Activated CD8-positive, alpha-beta T cell treated with anti-CD3 and anti-CD28 coated beads for 36 hours (primary cell): ENCODE measurements around the gene EIF4EBP2. TPM values are rescaled to one million over a fixed set of nuclear protein-coding genes. Genes with fewer than 3 reads are reported as not detected.

ENCODE experiments used
- ATAC-seq: fragments of 200-7000 bp; cut with Tn5 transposase; one replicate; pipeline ENCODE4 v1.10.0; 2021; ENCODE audit warnings: mild to moderate bottlenecking, moderate library complexity
- CTCF ChIA-PET: fragments of 350-600 bp; sonication (Branson Sonifier 250); formaldehyde crosslinking; loops from one replicate; lab custom pipeline; 2021; ENCODE audit warnings: antibody characterized with exemption; lab: Charles Lee
- POLR2A ChIA-PET: fragments of 350-600 bp; sonication (Branson Sonifier 250); formaldehyde crosslinking; loops from one replicate; lab custom pipeline; 2021; ENCODE audit warnings: antibody characterized with exemption; lab: Charles Lee
- DNase-seq: peaks from one replicate; pipeline ENCODE4 v3.0.0-alpha.2; 2020
- H3K27ac Mint-ChIP-seq: one replicate; pipeline ENCODE4 v1.8.0; 2021; ENCODE audit warnings: mild to moderate bottlenecking, mixed read lengths
- H3K27me3 Mint-ChIP-seq: one replicate; pipeline ENCODE4 v1.8.0; 2021; ENCODE audit warnings: mixed read lengths
- H3K36me3 Mint-ChIP-seq: one replicate; pipeline ENCODE4 v1.8.0; 2021; ENCODE audit warnings: low read depth, mixed read lengths
- H3K4me1 Mint-ChIP-seq: one replicate; pipeline ENCODE4 v1.8.0; 2021; ENCODE audit warnings: low read depth, mixed read lengths
- H3K4me3 Mint-ChIP-seq: one replicate; pipeline ENCODE4 v1.8.0; 2021; ENCODE audit warnings: mild to moderate bottlenecking, moderate library complexity, mixed read lengths
- H3K9me3 Mint-ChIP-seq: one replicate; pipeline ENCODE4 v1.8.0; 2021; ENCODE audit warnings: mixed read lengths
- intact Hi-C: fragments of 100-400 bp; cut with micrococcal nuclease; formaldehyde crosslinking; loops from one replicate; pipeline ENCODE4 v1.10.0; 2022
- total RNA-seq, 2 experiments: library from RNA; stranded (reverse); gene quantifications; one replicate each; pipeline ENCODE4 v1.2.3, GENCODE V29; 2021
- TF ChIP-seq, protein P1 (sequence below): fragments of 200-600 bp; IDR thresholded peaks from one replicate; pipeline ENCODE4 v1.8.0; 2022; ENCODE audit warnings: antibody characterized with exemption, mild to moderate bottlenecking

Gene EIF4EBP2, protein sequence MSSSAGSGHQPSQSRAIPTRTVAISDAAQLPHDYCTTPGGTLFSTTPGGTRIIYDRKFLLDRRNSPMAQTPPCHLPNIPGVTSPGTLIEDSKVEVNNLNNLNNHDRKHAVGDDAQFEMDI
- 10 to 100 TPM; 23.5 to 24.0 TPM for total RNA-seq

DNA sequence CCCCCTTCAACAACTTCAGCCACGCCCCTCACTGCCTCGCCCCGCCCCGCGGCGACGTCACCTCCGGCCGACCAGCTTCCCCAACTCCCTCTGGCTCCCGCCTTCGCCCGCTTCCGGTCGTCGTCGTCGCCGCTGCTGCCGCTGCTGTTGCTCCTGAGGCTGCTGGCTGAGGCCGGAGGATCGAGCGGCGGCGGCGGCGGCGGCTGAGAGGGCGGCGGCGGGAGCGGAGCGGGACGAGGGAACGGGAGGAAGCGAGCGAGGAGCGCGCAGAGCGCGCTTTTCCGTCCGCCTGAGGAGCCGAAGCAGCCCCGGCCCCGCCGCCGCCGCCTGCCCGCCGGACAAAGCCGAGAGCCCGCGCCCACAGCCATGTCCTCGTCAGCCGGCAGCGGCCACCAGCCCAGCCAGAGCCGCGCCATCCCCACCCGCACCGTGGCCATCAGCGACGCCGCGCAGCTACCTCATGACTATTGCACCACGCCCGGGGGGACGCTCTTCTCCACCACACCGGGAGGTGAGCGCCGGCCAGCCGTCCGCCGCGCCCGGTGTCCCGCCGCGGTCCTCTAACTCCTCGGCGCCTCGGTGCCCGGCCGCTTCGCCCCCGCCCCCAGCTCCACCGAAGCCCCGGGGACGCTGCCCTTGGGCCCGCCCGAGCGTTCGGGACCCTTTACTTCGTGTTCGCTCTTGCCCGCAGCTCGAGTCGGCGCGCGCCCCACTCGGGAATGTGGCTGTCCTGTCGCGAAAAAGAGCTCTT is at the start of gene EIF4EBP2:
TSS of gene EIF4EBP2 (plus strand) at position 110 of the 751 bp plus-strand sequence. CDS start at position 367, 257 bp downstream.
- DNase-seq, result peak; percentile 98
- Mint-ChIP-seq H3K4me3 (peak within 1 kb of the TSS; percentile 92), H3K27ac (peak within 1 kb of the TSS; percentile 91), H3K27me3 (no peaks in the 10 kb centered on the region), H3K36me3 (peaks cover 19% of the 10 kb centered on the region), H3K9me3 (no peaks in the 10 kb centered on the region), H3K4me1 (peaks cover 36% of the 10 kb centered on the region)
- intact Hi-C loops, result no loop called here
- ChIA-PET CTCF (interaction anchor here (0.8 to 5.3 kb wide), 15 partner anchors 8 to 466 kb away, joined by 3 to 29 read pairs (median 5); partner anchors contain the start of genes PPA1 and TYSND1), POLR2A (interaction anchor here (0.9 to 1.6 kb wide), 12 partner anchors 11 to 259 kb away, joined by 3 to 5 read pairs (median 4); partner anchors contain the start of genes LRRC20, NODAL and SAR1A)
- peak; percentile 96 for ATAC-seq
- TF ChIP-seq, protein P1, sequence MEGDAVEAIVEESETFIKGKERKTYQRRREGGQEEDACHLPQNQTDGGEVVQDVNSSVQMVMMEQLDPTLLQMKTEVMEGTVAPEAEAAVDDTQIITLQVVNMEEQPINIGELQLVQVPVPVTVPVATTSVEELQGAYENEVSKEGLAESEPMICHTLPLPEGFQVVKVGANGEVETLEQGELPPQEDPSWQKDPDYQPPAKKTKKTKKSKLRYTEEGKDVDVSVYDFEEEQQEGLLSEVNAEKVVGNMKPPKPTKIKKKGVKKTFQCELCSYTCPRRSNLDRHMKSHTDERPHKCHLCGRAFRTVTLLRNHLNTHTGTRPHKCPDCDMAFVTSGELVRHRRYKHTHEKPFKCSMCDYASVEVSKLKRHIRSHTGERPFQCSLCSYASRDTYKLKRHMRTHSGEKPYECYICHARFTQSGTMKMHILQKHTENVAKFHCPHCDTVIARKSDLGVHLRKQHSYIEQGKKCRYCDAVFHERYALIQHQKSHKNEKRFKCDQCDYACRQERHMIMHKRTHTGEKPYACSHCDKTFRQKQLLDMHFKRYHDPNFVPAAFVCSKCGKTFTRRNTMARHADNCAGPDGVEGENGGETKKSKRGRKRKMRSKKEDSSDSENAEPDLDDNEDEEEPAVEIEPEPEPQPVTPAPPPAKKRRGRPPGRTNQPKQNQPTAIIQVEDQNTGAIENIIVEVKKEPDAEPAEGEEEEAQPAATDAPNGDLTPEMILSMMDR, result no peak

DNA sequence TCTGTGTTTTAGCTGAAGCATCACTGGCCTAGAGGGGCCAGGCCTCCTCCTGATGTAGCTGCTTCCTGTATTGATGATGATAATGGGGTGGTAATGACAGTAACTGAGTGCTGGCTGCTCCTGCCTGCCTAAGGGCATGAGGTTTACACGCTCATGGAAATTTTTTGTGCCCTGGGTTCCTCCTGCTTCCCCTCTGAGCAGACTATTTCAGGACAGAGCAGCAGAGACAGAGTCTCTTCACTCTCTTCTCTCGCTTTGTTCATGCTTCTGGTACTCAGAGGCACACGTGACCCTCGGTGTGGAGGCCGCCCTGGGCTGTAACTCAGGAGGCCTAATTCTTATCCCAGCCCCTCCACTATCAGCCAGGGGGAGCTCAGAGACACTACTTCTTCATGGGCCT is 49.4 kb upstream of the EIF4EBP2 start:
- ATAC-seq, result no peak
- intact Hi-C loops, result no loop called here
- ChIA-PET CTCF (interaction anchor here (0.7 to 4.0 kb wide), 8 partner anchors 10 to 238 kb away, joined by 3 to 43 read pairs (median 10); no protein-coding TSS in a partner anchor), POLR2A (interaction anchor here (2.6 kb wide), 1 partner anchor 122 kb away, joined by 11 read pairs; the partner anchor contains the start of gene PPA1)
- no peaks in the 10 kb centered on the region for H3K27me3 Mint-ChIP-seq
- peaks cover 20% of the 10 kb centered on the region for H3K4me1 Mint-ChIP-seq
- H3K27ac Mint-ChIP-seq, result no peak overlapping the region
- TF ChIP-seq, protein P1, result no peak
- H3K4me3 Mint-ChIP-seq, result no peak overlapping the region
- no peaks in the 10 kb centered on the region for H3K9me3 Mint-ChIP-seq
- H3K36me3 Mint-ChIP-seq, result no peaks in the 10 kb centered on the region
- DNase-seq, result no peak

DNA sequence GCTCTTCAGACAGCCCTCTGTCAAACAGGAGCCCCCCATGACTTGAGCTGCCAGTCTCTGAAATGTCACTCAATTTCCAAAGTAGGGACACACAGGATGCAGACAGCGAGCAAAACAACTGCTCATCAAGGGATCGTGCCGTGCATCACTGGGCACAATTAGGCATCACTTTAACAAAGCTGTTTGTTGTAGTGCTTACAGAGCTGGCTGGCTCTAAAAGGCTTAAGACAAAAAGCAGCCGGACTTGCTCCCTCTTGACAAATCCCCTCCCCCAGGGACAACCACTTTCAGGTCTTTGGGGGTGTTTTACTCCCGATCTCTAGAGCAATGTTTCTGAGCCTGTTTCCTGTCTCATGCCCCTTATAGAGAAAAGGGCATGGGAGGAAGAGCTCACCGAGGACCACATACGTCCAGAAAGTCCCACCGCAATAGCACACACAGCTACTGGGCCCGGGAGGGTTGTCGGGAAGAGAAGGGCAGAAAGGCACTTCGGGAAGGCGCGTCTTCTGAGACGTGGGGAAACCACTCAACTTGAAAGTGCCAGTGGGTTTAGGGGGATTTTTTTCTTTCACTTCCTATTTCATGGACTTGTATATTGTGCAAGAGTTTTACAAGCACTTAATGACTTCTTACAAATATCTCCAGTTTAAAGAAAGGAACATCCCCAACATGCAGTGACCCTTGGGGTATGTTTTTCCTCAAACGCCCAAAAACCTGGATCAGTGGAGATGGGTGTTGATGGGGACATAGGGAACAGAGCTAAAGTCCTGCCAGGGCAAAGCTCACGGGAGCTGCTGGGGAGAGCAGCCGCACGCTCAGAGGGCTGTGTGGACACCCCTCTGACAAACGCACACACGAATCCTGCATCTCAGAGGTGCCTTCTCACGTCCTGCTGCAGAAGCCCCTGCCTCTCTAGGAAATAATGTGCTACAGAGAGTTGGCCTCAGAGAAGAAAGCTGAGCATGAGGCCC is 48.6 kb upstream of the EIF4EBP2 start:
- H3K27me3 Mint-ChIP-seq, result no peaks in the 10 kb centered on the region
- H3K27ac Mint-ChIP-seq, result peak overlapping the region; percentile 73
- peak; percentile 77 for ATAC-seq
- no peaks in the 10 kb centered on the region for H3K36me3 Mint-ChIP-seq
- TF ChIP-seq, protein P1, result no peak
- ChIA-PET CTCF (interaction anchor here (0.6 to 4.0 kb wide), 14 partner anchors 9 to 238 kb away, joined by 3 to 43 read pairs (median 6); partner anchors contain the start of gene TYSND1), POLR2A (interaction anchor here (0.5 to 2.6 kb wide), 6 partner anchors 9 to 1200 kb away, joined by 3 to 11 read pairs (median 4); partner anchors contain the start of gene PPA1)
- no peaks in the 10 kb centered on the region for H3K9me3 Mint-ChIP-seq
- H3K4me1 Mint-ChIP-seq, result peaks cover 20% of the 10 kb centered on the region
- DNase-seq, result peak; percentile 40
- peak overlapping the region; percentile 64 for H3K4me3 Mint-ChIP-seq
- intact Hi-C loops, result loop anchor here (5.0 kb wide), 1 partner anchor 68 kb away; no protein-coding TSS in a partner anchor

DNA sequence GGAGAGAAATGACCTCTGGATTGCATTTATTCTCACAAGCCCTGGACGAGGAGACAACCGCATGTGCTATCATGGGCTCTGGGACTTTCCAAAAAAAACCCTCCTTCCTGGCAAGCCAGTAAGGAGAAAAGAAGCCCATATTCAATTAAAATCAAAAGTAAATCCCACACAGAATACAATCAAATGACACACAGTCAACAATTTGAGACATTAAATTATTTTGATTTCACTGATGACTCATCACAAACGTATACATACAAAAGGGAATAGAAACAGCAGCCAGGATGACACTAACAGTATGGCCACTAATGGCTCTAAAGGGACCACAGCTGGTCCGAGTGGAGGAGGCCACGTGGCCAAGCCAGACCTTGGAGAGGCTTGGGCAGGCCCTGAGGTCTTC is 46.4 kb upstream of the EIF4EBP2 start:
- Mint-ChIP-seq H3K36me3 (no peaks in the 10 kb centered on the region), H3K9me3 (no peaks in the 10 kb centered on the region), H3K4me1 (peaks cover 20% of the 10 kb centered on the region), H3K4me3 (no peak overlapping the region), H3K27me3 (no peaks in the 10 kb centered on the region), H3K27ac (no peak overlapping the region)
- ChIA-PET CTCF (interaction anchor here (3.5 kb wide), 1 partner anchor 135 kb away, joined by 26 read pairs; no protein-coding TSS in a partner anchor), POLR2A (no interaction called here)
- ATAC-seq (no peak), DNase-seq (no peak)
- intact Hi-C loops, result loop anchor here (5.0 kb wide), 1 partner anchor 70 kb away; no protein-coding TSS in a partner anchor
- TF ChIP-seq, protein P1, result no peak
